HG03175 (cell line): Measurements from ENCODE around the gene TFEB.
A peak's percentile ranks its signal among the peaks of the same experiment; 100 is the strongest.

Experiments used
- ATAC-seq: cut with Tn5 transposase; IDR thresholded peaks from one replicate; pipeline ENCODE4 v1.9.1; 2021; ENCODE audit warnings: mild to moderate bottlenecking, moderate library complexity; ENCODE audit not compliant: unreplicated experiment

TFEB gene

GRCh38 chr6:41735427-41736185, at the start of gene TFEB:
Gene TFEB (minus strand): TSS chr6:41735608. CDS start chr6:41691213, 44,395 bp downstream.
- ATAC-seq, result peak; percentile 51

DNA sequence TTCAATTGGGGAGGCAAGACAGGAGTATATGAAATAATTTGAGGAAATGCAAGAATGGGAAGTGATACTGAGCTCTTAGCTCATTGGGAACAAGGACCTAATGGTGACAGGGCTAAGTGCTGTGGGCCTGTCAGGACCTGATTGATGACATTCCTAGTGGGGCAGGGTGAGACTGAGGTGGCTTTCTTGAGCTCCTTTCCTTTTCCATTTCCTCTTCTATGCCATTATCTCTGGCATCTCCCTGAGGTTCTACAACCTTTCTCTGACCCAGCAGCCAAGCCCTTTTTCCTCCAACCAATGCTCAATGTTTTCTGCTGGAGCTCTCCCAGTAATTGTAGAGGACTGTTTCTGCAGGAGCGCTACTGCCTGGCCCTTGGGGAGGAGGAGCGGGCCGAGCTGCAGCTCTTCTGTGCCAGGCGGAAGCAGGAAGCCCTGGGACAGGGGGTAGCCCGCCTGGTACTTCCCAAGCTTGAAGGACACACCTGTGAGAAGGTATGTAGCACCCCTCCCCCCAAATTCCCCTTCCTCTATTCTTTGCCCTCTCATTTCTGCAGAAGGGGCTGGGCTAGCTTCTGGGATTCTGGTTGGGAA, 49.3 kb upstream of the TFEB start:
- ATAC-seq, result no peak

DNA sequence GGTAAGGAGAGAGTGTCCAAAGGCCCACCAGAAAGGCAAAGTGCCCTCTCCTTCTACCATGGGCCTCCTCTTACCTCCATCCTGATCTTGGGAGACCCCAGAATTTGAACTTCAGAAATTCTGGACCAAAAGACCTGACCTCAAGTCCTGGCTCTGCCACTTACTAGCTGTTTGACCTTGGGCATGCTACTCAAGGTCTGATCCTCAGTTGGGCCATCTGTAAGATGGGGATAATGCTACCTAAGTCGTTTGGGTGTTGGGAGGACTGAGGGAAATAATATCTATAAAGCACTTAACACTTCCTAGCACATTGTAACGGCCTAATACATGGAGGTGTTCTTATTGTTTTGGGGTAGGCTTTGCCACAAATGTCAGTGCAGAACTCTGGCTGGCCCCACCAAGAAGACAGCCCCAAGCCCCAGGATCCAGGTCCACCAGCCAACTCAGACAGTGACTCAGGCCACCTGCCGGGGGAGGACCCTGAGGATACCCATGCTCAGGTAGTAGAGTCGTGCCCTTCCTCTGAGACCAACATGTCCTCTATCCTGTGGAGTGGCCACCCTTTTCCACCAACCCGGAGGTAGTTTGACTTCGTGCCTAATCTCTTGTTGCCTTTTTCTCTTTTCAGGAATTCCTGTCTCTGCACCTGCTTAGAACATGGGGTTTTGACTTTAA, 47.8 kb upstream of the TFEB start:
- ATAC-seq, result no peak

DNA sequence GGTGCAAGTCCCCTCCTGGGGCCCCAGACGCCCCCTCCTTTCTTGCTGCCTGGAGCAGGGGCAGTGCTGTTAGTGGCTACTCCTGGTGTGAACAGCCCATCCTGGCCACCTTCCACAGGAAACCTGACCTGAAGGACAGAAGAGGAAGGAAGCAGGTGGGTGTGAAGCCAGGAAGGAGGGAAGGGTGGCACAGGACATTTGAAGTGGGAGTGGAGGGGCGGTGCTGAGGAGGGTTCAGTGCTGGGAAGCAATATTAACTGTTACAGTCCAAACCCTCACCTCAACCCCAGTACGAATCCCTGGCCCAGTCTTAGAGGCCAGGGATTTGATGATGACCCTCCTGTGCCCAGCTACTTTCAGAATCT, 45.9 kb upstream of the TFEB start:
- ATAC-seq, result no peak

DNA sequence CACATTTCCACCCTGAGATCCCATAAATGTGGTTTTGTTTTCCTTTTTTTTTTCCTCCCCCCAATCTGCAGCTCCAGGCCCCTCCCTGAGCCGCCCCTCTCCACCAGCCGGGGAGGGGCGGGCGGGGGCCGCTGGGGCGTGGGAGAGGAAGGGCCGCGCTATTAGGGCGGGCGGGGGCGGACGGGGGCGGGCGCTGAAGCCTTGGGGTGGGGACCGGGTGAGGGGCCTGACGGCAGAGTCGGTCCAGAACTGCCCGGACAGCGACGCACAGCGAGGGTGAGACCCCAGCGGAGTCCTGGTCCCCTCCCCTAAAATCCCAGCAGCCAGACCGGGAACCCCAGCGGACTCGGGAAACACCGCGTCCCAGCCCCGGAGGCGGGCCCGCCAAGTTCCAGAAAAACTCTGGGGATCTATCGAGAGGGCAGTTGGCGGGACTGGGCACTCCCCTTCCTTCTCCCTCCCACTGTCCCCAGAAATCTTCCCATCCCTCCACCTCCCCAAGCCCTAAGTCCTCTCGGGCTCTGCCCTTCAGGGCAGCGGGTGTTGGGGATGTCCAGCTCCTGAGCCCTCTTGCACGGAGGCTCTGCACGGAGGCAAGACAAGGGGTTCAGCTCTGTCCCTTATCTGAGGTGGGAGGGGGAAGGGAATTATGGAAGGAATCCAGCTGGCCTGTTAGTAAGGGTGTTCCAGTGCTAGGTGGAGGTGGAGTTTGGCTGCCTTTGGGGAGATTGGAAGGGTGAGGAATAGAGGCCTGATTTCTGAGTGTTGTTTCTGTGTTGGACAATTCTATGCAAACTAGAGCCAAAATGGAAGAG, 45.4 kb upstream of the TFEB start, which contains the start of gene PRICKLE4:
PRICKLE4 (plus strand) TSS at position 232 of the 815 bp plus-strand sequence. CDS start 2,692 bp downstream, outside the sequence.
- ATAC-seq, result no peak

DNA sequence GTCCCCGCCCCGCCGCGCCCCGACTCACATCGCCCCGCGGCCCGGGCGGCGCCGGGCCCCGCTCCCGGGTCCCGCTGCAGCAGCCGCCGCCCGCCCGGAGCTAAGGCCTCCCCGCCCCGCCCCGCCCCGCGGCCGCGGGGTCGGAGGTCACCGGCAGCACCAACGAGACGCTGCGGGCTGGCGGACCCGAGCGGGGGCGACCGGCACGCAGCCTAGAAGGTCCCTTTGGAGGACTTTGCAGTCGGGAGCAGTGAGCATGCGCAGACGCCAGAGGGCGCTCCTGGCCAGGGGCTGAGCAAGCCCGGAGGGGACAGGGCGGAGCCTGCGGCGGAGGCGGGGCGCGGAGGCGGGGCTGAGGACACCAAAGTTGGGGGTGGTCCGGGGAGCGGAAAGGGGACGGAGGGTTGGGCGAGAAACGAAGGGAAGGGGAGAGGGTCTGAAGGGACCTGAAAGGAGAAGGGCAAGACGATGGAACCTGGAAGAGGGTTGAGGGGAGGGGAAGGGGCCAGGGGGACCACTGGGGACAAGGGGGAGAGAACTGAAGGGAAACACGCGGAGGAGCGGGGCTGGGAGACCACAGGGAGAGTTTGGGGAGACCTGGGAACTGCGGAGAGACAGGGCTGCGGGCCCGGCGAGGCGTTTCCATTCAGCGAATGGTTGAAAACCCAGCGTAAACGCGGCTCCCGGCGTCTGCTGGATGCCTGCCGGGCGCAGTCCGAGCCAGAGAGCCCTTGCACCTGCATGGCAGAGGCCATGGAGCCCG, 44.6 kb upstream of the TFEB start, which contains the start of gene FRS3:
FRS3 (minus strand) TSS at position 113 of the 763 bp plus-strand sequence. CDS start 2,913 bp downstream, outside the sequence.
- ATAC-seq, result peak; percentile 94

GRCh38 chr6:41779336-41779735, 43.9 kb upstream of the TFEB start:
- ATAC-seq, result no peak

DNA sequence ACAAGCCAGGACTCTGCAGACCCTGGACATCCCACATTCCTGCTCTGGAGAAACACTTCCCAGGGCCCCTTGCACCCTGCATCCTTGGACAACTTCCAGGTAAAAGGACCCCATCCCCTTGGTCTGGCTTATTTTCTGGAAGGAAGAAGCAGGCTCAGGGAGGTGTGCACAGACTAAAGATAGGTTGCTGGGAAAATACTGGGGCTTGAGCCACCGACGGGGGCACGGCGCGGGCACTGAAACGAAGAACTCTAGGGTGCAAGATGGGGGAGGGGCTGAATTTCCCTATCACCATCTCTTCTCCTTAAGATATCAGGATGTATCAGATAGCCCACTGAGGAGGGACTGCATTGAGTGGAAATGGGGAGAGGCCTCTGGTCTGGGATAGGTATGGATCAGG, 43.5 kb upstream of the TFEB start:
- ATAC-seq, result no peak

DNA sequence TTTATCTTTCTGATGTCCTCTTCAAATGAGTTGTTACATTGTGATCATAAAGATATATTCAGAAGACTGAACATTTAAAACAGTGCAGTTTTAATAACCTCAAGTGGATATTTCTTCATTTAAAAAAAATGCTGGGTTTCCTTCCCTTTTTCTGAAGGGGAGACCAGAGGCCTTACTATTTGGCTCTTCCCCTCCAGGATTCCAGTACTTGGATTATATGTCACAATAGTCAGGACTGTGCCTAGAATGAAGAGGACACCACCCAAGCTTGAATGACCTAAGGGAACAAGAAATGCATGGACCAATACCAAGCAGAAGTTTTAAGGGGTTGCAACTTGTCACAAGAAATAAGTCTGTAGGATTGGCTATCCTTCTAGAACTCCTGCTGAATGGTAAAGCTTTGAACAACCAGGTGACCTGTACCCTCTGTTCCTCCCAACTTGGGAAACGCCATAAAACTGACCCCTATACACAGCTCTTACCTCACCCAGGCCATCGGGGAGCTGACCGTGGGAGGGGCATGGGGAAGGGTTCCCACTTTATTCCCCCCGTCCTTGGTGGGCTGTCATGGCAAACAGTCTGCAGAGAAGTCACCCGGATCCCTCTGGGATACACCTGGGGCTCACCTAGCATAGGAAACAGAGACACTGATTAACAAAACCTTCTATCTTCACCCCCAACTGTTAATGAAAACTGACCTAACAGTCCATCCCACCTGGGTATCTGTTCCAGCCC, 42.3 kb upstream of the TFEB start:
- ATAC-seq, result no peak

- ATAC-seq, result no peak
These were observed 40.0 kb upstream of the TFEB start for GRCh38 chr6:41775293-41775882.

GRCh38 chr6:41774841-41775240, 39.4 kb upstream of the TFEB start:
- no peak for ATAC-seq

- no peak for ATAC-seq
These were observed 35.9 kb upstream of the TFEB start for GRCh38 chr6:41771058-41771983.

DNA sequence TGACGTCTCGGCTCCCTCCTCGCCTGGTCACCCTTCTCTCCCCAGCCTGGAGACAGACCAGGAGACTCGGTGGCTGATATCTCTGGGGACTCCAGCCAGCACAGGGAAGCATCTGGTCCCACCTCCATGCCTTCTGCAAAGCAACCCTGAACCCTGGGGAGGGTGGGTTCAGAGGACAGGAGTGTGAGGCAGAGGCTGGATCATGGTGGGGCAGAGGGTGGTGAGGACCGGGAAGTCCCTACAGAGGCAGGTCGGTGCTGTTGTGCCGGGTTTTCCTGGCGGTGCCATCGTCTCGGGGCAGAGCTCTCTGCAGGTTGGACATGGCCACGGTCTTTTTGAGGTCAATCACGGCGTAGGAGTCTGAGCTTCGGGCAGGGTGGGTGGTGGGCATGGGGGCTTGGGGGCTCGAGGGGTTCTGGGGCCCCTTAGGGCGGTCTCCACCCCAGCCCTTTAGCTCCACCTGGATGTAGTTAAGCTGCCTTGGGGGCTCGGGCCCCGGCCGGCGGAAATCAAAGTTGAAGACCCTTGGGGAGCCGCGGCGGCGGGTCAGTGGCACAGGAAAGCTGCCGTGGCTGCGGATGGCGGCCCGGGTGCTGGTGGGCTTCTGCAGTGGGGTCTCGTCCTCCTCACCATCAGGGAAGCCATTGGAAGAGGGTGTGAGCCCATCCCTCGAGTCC, 35.1 kb upstream of the TFEB start:
- ATAC-seq, result no peak

DNA sequence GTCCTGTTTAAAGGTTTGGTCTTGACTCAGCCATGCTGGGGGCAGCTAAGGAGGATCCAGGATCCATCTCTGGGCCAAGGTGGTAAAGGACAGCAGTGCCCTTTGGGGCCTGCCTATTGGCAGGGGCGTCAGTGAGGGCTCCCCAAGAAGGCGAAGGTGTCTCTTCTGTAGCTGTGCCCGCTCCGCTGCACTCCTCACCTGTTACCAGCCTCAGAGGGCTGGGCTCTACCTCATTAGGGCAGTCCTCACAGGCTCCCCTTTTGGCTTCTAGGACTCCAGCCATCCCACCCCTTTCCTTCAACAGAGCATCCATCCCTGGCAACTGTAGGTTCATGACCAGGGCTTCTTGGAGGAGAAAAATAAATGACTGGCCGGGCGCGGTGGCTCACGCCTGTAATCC, 34.0 kb upstream of the TFEB start:
- ATAC-seq, result no peak

- no peak for ATAC-seq
These were observed 33.3 kb upstream of the TFEB start for GRCh38 chr6:41768545-41769308.

- ATAC-seq, result no peak
These were observed 31.9 kb upstream of the TFEB start for GRCh38 chr6:41767112-41767833.
